ENCODE results near the gene PCSK6.

GRCh38 chr15:101444015-101444414, 45.5 kb downstream of the PCSK6 start:
- TF ChIP-seq, protein P1, sequence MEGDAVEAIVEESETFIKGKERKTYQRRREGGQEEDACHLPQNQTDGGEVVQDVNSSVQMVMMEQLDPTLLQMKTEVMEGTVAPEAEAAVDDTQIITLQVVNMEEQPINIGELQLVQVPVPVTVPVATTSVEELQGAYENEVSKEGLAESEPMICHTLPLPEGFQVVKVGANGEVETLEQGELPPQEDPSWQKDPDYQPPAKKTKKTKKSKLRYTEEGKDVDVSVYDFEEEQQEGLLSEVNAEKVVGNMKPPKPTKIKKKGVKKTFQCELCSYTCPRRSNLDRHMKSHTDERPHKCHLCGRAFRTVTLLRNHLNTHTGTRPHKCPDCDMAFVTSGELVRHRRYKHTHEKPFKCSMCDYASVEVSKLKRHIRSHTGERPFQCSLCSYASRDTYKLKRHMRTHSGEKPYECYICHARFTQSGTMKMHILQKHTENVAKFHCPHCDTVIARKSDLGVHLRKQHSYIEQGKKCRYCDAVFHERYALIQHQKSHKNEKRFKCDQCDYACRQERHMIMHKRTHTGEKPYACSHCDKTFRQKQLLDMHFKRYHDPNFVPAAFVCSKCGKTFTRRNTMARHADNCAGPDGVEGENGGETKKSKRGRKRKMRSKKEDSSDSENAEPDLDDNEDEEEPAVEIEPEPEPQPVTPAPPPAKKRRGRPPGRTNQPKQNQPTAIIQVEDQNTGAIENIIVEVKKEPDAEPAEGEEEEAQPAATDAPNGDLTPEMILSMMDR (IDR thresholded peaks at IDR 0.05; ENCODE audit: low read depth, low read length, poor library complexity, severe bottlenecking) = no peak
- no peak for TF ChIP-seq EZH2phosphoT487 (IDR thresholded peaks at IDR 0.05; ENCODE audit: borderline replicate concordance, low read length)
